Mammary epithelial cell (primary cell): ENCODE data around the gene ZBTB8OS.

Source experiments
- CTCF ChIP-seq, 2 donors: IDR thresholded peaks in 1 of 2; conservative IDR thresholded peaks in 1 of 2; 2 replicates each; pipeline ENCODE4 v1.5.1; 2011 to 2012; ENCODE audit warnings: inconsistent platforms in 2 of 2, low read length in 2 of 2, mild to moderate bottlenecking in 2 of 2, control low read depth in 1 of 2, low read depth in 1 of 2; ENCODE audit not compliant: insufficient read depth in 1 of 2; ENCODE audit errors: extremely low read depth in 1 of 2
- EZH2 ChIP-seq: IDR thresholded peaks from 2 replicates; pipeline ENCODE4 v1.6.1; 2012; ENCODE audit warnings: low read length, inconsistent platforms, borderline replicate concordance

GRCh38 chr1:32665915-32666314 lies 15.6 kb upstream of the ZBTB8OS start:
- TF ChIP-seq CTCF (conservative IDR thresholded peaks at IDR 0.05 in 1 of 2, IDR thresholded peaks at IDR 0.05 in 1 of 2; ENCODE audit: extremely low read depth in 1 of 2, insufficient read depth in 1 of 2, low read depth in 1 of 2, low read length in 2 of 2) (no peak), EZH2 (no peak)
